Medulla oblongata (tissue), 1 donor: Measurements from ENCODE around the gene MMD2.
A peak's percentile ranks its signal among the peaks of the same experiment; 100 is the strongest.

Experiments
- DNase-seq: peaks from one replicate; pipeline ENCODE4 v3.0.0-alpha.2; 2015; ENCODE audit errors: extremely low spot score

Gene MMD2

GRCh38 chr7:4957847-4958476 is 1.0 kb downstream of the MMD2 start:
- peak; percentile 19 for DNase-seq

- DNase-seq = no peak
These were observed 6.9 kb downstream of the MMD2 start for GRCh38 chr7:4951903-4952636.

- no peak for DNase-seq
These were observed 7.7 kb downstream of the MMD2 start for GRCh38 chr7:4951304-4951703.

GRCh38 chr7:4948402-4948801 is 10.6 kb downstream of the MMD2 start:
- no peak for DNase-seq

GRCh38 chr7:4945949-4946348 is 13.0 kb downstream of the MMD2 start:
- no peak for DNase-seq

- DNase-seq = no peak
These were observed 14.0 kb downstream of the MMD2 start for GRCh38 chr7:4944939-4945338.

GRCh38 chr7:4943297-4943696 is 15.7 kb downstream of the MMD2 start:
- DNase-seq = no peak

GRCh38 chr7:4939971-4940728 is 18.8 kb downstream of the MMD2 start:
- peak; percentile 89 for DNase-seq

- peak; percentile 49 for DNase-seq
These were observed 21.6 kb downstream of the MMD2 start for GRCh38 chr7:4937411-4937810.

- peak; percentile 58 for DNase-seq
These were observed 24.5 kb downstream of the MMD2 start for GRCh38 chr7:4934419-4935025.

GRCh38 chr7:4931943-4932342 is 27.0 kb downstream of the MMD2 start:
- DNase-seq = peak; percentile 97

- no peak for DNase-seq
These were observed 30.0 kb downstream of the MMD2 start for GRCh38 chr7:4929005-4929404.

- no peak for DNase-seq
These were observed 30.5 kb downstream of the MMD2 start for GRCh38 chr7:4928445-4928844.

- no peak for DNase-seq
These were observed 38.8 kb downstream of the MMD2 start for GRCh38 chr7:4919969-4920766.

- no peak for DNase-seq
These were observed 42.9 kb downstream of the MMD2 start for GRCh38 chr7:4916113-4916512.

GRCh38 chr7:4911111-4911828 is 47.7 kb downstream of the MMD2 start:
- DNase-seq = no peak

- DNase-seq = no peak
These were observed 52.3 kb downstream of the MMD2 start for GRCh38 chr7:4906682-4907081.

GRCh38 chr7:4905171-4905570 is 53.8 kb downstream of the MMD2 start:
- DNase-seq = no peak

- DNase-seq = no peak
These were observed 54.6 kb downstream of the MMD2 start for GRCh38 chr7:4904346-4904745.

- DNase-seq = no peak
These were observed 63.2 kb downstream of the MMD2 start for GRCh38 chr7:4895766-4896165.

GRCh38 chr7:4894482-4894881 is 64.5 kb downstream of the MMD2 start:
- DNase-seq = no peak
